H4 (cell line): Measurements from ENCODE around the gene ABCA7. TPM values are rescaled to one million over a fixed set of nuclear protein-coding genes. Genes with fewer than 3 reads are reported as not detected.

Source experiments
- DNase-seq: peaks from one replicate; pipeline ENCODE4 v3.0.0-alpha.2; 2015; ENCODE audit warnings: low spot score
- total RNA-seq: library from RNA; depleted of rRNA; stranded (reverse); fragments of >200 nt; shearing (Covaris generic); gene quantifications from 2 replicates; pipeline ENCODE4 v1.2.3, GENCODE V29; 2014

Gene ABCA7
- total RNA-seq, 1 experiment from 2014 or later = 2.9 TPM

DNA sequence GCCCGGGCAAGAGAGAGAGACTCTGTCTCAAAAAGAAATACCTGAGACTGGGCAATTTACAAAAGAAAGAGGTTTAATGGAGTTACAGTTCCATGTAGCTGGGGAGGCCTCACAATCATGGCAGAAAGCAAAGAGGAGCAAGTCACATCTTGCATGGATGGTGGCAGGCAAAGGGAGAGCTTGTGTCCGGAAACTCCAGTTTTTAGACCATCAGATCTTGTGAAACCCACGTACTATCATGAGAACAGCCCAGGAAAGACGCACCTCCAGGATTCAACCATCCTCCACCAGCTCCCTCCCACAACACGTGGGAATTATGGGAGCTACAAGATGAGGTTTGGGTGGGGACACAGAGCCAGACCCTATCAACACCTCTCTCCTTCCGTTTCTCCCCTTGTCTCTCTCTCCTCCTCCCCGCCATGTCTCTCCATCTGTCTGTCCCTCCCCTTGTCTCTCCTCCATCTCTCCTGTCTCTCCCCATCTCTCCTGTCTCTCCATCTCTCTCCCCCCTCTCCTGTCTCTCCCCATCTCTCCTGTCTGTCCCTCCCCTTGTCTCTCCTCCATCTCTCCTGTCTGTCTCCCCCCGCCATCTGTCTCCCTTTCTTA is 45.2 kb downstream of the ABCA7 start:
- no peak for DNase-seq

DNA sequence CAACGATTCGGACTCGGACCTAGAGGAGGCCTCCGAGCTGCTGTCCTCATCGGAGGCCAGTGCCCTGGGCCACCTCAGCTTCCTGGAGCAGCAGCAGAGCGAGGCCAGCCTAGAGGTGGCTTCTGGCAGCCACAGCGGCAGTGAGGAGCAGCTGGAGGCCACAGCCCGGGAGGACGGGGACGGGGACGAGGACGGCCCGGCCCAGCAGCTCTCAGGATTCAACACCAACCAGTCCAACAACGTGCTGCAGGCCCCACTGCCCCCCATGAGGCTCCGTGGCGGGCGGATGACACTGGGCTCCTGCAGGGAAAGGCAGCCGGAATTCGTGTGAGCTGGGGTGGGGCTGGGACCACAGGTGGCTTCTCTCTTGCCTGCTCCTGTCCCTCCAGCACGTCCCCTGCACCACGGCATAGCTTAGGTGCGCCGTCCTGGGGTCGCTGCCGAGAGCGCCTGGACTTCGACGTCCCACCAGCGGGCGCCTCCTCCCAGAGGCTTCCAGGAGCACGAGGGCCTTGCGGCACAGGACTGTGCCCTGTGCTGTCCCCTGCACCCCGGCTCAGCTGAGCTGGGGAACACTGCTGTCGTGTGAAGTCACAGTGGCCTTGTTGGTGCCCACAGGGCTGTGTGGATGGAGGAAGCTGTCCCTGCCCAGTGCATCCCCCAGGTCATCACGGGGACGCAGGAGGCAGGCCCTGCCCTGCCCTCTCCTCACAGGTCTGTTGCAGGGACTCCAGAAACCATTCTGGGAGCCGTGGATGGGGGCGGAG is 46.0 kb downstream of the ABCA7 start:
- no peak for DNase-seq

DNA sequence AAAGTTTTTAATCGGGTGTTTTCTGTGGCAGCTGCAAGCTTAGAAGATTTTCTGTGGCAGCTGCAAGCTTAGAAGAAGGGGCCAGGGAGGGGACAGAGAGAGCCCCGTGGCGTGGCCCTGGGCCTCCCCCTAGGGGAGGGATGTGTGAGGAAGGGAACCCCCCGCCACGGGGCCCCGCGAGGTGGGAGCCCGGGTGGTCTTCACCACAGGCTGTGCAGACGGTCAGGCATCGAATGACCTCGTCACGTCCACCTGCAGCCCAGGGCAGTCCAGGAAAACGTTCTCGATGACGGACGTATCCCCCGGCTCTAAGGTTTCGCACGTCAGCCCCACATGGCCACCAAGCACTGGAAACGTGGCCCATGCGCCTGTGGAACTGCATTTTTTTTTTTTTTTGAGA is 46.7 kb downstream of the ABCA7 start:
- DNase-seq = no peak

DNA sequence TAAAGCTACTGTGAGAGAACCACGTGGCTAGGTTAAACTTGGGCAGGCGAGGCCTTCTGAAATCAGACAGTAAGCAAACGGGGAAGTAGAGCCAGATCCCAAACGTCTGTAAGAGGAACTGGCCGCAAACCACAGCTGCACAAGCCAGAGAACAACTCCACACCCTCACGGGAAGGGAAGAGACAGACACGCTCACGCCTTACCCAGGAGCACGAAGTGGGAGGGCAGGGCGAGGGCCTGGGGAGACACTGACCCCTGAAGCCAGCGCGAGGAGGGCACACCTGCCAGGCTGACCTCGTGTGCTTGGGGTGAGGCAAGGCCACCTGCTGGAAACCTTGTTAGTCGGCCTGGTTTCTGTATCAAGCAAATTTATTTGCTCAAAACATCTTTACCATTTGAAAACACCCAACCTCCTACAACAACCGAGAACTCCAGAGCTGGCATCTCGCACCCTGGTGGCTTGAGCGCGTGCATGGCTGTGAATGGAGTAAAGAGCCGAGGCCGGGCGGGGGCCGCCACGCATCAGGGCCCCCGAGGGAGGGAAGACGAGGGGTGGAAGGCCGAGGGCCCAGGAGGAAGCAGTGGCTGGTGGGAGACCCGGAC is 48.0 kb downstream of the ABCA7 start:
- no peak for DNase-seq

DNA sequence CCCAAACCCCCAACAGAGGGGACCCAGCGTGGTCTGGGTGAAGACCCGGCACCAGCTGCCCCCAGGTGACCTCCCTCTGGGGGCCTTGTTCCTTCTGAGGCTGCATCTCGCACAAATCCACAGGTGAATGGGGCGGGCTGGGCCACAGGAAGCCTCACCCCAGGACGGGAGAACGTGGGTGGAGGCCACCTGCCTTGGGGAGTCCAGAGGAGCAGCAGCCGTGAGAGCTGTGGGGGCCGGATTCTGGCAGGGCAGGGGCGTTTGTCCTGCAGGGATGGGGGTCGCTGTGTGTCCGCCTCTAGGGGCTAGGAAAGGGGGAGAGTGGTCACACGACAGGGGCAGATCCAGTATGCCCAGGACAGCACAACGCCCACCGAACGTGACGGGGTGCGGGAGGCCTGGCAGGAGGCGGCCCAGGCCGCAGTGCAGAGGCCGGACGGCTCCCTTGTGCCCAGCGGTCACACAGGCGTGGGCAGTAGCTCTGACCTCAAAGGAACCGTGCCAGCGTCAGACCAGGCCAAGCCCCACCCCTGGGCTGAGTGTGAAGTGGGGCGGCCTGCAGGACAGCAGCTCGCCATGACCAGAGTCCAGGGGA is 48.6 kb downstream of the ABCA7 start:
- DNase-seq = no peak

DNA sequence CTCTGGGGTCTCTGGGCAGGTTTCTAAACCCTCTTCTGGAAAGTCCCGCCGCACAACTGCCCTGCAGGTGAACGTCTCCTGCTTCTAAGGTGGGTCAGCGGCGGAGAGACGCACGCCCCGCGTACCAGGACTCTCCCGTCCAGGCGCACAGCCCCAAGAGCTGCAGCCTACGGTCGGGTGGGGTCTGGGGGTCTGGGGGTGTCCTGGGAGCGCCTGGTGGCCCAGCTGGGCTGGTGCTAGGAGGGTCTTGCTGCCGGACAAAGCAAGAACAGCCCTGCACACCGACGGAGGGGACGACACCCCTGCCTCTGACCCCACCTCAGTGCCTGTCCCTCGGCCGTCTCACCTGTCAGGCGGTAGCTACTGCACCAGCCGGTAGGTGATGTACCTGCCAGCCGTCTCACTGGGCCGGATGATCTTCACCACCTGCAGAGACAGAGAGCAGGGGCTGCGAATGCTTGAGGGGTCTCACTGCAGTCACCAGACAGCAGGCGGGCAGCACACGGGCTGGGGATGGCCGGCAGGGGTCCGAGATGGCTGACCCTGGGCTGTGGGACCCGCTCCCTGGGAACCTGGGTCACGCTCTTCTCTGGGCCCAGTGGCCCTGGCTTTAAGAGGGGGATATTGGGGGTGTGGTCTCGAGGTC is 49.3 kb downstream of the ABCA7 start:
- no peak for DNase-seq

DNA sequence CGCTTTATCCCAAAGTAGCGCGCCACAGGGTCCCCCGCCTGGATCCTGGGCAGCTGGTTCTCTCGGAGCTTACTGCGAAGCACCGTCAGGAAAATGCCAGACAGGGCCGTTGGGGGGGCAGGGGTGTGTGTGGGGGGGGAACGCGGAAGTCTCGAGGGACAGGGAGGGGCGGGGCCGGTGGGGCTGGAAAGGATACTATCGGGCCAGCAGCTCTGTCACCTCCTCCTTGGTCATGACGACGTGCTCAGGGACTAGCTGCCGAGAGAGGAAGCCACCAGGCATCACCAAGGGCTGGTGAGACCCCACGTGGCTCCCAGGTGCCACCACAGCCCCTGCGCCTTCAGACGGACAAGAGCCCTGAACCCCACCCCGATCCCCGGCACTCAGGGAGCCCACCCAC is 50.0 kb downstream of the ABCA7 start:
- DNase-seq = no peak

DNA sequence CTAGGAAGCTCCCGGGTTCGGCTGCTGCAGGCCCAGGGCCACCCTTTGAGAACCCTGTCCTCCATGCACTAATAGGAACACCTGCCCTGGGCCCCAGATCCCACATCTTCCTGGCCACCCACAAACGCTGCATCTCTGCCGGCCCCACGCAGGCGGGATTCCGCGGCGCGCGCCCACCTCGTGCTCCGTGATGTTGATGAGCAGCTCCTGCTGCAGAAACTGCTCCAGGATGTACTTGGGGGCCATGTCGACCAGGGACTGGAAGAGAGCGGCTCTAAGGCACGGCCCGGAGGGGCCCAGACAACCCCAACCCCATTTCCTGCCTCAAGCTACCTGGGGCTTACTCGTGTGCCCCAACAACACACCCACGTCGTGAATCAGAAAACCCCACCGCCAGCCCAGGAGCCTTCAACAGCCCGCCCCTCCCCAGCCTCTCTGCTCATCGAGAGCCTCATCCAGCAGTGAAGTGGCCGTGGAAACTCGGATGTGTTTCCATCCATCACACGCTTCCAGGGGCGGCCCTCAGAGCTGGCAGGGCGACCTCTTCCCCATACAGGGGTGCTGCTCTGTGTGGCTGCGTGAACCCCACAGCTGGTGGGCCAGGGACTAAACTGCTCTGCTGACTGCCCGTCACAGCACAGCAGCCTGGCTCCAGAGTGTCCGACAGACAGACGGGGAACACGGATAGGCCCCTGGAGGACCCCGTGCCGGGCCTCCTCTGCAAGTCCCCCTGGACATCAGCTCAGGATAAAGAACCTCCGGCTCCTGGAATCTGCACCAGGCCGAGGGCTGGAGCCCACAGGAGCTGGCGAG is 51.0 kb downstream of the ABCA7 start:
- no peak for DNase-seq

DNA sequence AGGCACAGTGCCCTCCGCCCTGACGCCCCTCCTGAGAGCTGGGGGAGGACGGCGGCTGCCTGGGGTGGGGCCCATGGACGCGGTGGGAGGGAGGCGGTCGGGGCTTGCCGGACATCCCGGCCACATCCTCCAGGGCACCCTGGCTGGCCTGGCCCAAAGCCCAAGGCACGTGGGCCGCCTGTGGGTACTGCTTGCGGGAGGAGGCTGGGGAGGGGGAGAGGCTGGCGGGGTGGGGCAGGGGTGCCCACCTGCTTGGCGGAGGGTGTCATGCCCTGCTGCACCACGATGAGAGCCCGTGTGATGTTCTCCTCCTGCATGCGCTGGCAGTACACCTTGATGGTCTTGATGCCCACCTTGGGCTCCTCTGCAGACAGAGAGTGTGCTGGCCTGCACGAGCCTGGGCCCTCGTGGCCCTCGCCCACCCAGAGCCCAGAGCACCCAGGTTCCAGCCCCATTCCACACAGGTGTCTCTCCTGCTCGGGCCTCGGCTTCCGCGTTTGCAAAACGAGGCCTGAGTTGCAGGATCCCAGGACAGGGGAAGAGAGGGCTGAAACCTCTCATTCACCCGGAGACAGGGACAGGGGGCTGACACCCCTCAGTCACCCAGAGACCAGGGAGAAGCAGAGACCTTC is 51.8 kb downstream of the ABCA7 start:
- no peak for DNase-seq

DNA sequence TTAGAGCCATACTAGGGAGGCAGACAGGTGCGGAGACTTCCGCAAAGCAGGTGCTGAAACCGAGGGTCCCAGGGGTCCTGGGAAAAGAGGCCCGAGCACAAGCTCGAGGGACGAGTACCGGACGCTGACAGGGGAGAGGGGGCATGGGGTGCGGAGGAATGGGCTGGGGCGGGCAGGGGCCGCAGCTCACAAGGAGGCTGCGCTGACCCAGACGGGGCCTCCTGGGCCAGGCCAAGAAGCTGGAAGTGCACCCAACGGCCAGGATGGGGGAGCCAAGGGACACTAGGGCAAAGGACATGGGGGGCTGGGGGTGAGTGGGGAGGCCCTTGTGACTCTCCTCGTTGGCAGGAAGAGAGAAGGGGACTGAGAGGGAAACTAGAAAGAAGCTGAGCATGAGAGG is 53.4 kb downstream of the ABCA7 start:
- DNase-seq = no peak

DNA sequence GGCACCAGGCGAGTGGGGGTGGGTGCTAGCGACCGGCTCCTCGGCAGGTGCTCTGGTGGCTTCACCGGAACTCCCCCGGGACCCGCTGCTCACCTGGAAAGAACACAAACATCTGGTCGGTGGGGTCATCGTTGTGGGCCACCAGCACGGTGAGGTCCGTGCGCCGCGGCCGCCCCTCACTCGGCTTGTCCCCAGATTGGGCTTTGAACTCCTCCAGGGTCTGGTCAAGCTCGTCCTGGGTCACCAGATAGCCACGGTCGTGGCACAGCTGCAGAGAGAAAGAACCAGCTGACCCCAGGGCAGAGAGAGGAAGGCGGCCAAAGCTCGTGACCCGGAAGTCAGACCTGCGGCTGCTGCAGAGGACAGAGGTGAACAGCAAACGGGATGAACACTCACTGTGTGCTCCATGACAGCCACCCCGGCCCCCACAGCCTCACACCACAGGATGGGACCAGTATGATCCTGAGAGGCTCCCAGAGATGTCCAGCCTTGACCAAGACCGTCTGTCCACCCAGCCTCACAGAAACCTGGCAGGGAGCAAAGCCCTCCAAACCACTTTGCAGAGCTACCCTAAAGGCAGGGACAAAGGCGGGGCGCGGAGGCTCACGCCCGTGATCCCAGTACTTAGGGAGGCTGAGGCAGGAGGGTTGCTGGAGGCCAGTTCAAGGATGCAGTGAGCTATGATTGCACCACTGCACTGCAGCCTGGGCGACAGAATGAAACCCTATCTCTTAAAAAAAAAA is 54.1 kb downstream of the ABCA7 start:
- no peak for DNase-seq

DNA sequence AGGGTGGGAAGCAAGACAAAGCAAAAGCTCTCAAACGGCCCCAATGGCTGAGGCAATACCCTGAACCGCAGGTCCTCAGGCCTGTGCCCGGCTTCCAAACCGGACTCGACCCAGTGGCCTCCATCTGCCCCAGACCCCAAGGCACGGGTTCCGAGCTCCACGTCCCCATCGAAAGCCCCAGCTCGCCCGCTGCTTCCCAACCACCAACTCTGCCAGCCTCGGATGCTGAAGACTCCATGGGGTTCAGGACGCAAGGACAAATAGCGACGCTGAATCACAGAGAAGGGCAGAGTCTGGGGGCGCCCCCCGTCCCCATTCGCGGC is 54.7 kb downstream of the ABCA7 start:
- no peak for DNase-seq

DNA sequence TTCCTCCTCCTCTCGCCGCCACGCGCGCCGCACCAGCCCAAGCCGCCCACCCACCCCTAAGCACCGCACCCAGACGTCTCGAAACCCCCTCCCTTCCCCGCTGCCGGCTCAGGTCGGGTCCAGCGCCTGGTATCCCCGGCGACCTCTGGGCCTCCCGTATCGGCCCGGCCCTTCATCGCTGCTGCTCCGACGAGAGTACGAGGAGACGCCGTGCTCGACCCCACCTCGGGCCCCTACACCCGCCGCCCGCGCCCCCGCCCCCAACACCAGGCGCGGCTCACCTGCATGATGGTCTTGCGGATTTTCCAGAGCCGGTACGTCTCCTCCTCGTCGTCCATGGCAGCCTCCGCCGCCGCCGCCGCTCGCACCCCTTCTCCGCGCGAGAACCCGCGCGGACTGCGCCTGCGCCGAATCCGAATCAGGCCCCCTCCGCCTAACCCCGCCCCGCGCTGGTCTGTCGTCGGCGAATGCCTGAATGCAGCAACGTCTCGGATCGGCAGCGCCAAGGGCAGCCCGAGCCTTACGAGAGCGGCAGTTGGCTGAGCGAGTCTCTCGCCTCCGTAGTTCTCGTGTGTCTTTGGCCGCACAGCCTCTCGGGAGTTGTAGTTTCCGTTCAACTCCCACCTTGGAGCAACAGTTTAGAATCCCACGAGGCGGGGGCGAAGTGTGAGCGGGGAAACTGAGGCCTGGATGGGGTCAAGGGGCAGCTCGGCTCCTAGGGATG is 55.2 kb downstream of the ABCA7 start, which contains the start of gene POLR2E:
Gene POLR2E (minus strand): TSS at position 398 of the 724 bp plus-strand sequence. CDS start 60 bp downstream, at position 338.
- DNase-seq = peak; percentile 98

DNA sequence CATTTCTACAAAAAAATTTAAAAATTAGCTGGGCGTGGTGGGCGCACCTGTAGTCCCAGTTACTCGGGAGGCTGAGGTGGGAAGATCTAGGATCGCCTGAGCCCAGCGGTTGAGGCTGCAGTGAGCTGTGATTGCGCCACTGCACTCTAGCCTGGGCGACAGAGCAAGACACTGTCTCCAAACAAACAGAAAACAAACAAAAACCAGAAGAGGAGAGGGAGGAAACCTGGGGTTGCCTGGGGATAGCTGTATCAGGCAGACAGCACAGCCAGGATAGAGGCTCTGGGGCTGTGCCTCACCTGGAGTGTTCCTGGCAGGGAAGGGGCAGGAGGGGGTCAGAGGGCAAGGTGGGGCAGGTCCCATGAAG is 57.9 kb downstream of the ABCA7 start:
- DNase-seq = no peak

DNA sequence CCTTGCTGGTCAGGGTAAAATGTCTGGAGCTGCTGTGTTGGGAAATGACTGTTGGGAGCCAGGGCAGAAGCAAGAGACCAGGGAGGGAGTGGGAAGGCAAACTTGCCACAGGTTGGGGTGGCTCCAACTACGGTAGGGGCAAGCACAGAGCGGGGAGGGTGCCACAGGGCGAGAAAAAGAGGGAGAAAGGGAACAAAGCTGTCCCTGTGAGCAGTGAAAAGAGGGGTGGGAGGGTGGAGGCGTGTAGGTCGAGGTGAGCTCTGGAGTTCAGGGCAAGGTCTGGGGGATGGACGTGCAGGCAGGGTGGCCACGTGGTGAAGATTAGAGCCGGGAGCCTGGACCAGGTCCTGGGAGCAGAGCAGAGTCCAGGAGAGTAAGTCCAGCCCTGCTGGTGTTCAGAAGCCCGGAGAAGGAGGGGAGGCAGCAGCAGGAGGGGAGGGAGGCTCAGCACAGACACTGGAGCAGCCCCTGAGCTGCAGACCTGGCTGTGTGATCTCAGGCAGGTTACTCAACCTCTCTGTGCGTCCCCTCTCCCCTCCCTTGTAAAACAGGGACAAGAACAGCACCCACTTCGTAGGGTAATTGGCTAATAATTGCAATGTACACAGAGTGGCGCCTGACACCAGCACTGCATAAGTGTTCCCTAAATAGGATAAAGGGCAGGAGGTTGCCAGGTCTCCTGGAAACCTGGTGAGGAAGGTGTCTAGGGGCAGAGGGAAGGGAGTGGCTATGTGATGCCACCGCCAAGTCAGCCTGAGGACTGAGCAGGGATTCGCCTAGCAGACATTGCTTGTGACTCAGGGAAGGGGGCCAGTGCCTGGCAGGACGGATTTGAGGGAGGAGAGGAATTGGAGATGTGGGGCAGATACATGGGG is 58.5 kb downstream of the ABCA7 start:
- no peak for DNase-seq

DNA sequence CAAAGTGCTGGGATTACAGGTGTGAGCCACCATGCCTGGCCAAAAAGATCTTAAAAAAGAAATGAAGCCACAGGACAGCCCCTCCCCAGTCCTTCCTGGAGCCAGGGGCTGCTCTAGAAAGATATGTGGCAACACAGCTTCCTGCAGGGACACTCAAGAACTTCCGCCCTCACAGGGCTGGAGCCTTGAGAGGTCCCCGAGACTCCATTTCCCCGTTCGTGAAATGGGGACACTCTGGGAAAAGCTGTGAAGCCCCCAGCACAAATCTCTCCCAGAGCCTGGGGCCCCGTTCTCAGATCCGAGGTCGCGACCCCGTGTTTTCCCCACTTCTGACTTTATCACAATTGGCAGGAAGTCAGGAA is 61.4 kb downstream of the ABCA7 start:
- no peak for DNase-seq

DNA sequence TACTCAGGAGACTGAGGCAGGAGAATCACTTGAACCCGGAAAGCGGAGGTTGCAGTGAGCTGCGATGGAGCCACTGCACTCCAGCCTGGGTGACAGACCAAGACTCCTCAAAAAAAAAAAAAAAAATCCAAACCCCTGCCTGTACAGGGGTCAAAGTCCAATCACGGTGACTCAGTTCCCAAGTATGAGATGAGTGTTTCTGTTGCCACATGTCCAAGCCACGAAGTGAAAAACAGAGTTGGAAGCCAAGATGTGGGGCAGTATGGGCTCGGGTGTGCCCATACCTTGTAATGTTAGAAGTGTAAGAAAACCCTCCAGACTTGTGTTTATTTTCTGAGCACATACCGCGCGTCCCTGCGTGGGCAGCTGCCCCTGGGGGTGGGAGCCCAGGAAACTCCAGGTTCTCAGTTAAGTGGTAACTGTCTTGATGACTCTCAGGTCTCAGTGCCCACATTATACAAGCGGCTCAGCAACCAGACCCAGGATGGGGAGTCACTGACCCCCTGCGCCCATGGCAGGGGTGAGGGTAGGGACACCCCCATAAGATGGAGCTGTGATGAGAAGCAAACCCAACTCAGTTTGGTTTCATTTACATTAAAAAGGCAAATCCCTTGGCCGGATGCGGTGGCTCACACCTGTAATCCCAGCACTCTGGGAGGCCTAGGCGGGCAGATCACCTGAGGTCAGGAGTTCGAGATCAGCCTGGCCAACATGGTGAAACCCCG is 62.7 kb downstream of the ABCA7 start:
- DNase-seq = peak; percentile 98

DNA sequence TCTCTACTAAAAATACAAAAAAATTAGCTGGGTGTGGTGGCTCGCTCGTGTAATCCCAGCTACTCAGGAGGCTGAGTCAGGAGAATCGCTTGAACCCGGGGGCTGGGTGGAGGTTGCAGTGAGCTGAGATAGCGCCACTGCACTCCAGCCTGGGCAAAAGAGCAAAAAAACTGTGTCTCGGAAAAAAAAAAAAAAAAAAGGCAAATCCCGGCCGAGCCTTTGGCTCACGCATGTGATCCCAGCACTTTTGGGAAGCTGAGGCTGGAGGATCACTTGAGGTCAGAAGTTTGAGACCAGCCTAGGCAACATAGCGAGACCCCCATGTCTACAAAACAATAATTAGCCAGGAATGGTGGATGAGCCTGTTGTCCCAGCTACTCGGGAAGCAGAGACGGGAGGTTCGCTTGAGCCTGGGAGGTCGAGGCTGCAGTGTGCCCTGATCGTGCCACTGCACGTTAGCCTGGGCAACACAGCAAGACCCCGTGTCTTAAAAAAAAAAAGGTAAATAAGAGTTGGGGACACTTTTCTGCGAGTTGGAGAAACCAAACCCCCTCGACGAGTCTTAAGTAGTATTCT is 63.3 kb downstream of the ABCA7 start:
- no peak for DNase-seq
